GM06990 (cell line): Measurements from ENCODE around the gene SCAMP5.
A peak's percentile ranks its signal among the peaks of the same experiment; 100 is the strongest.

Experiments used
- DNase-seq: peaks from one replicate; pipeline ENCODE4 v3.0.0-alpha.2; 2011; ENCODE audit not compliant: insufficient read length; ENCODE audit errors: extremely low read depth
- H3K27me3 ChIP-seq: replicated peaks from 2 replicates; pipeline ENCODE4 v1.6.0; 2011; ENCODE audit warnings: low read length; ENCODE audit not compliant: control insufficient read depth, insufficient read depth
- H3K36me3 ChIP-seq: 2 replicates; pipeline ENCODE4 v1.5.1; 2011; ENCODE audit warnings: low read length; ENCODE audit not compliant: control insufficient read depth, insufficient read depth
- H3K4me3 ChIP-seq: replicated peaks from 2 replicates; pipeline ENCODE4 v1.5.1; 2011; ENCODE audit warnings: low read depth, mild to moderate bottlenecking, control low read depth, low read length
- TF ChIP-seq, protein P1 (sequence below): IDR thresholded peaks from 2 replicates; pipeline ENCODE4 v1.5.1; 2011; ENCODE audit warnings: low read length, control low read depth, mild to moderate bottlenecking, inconsistent platforms; ENCODE audit not compliant: insufficient read depth, poor library complexity, severe bottlenecking

The SCAMP5 gene

DNA sequence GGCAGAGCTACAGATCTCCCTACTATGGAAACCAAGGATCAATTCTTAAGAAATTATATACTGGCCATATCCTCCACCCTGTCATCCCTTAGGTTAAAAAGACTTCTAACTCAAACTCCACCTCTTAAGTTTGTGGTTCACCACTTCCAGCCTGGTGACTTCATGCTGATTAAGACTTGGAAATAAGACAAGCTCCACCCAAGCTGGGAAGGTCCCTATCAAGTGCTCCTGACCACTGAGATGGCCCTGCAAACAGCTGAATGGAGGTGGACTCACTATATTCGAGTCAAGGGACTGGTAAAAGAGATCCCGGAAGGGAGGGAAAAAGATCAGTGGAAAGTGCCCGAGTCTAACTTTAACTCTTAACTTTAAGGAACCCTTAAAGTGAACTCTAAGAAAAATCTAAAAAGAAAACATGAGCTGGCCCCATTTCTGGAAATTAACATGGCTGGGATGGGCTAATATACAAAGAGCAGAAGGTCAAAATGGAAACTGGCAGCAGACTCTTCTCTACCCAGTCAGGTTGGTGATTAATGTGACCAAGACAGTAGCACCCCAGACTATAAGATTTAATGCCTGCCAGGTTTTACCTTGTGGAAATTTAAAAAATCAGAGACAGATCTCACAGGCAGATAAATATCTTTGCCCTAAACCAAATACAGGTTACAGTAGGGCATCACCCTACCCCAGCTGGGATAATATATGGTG lies 71.9 kb downstream of the SCAMP5 start:
- TF ChIP-seq, protein P1, sequence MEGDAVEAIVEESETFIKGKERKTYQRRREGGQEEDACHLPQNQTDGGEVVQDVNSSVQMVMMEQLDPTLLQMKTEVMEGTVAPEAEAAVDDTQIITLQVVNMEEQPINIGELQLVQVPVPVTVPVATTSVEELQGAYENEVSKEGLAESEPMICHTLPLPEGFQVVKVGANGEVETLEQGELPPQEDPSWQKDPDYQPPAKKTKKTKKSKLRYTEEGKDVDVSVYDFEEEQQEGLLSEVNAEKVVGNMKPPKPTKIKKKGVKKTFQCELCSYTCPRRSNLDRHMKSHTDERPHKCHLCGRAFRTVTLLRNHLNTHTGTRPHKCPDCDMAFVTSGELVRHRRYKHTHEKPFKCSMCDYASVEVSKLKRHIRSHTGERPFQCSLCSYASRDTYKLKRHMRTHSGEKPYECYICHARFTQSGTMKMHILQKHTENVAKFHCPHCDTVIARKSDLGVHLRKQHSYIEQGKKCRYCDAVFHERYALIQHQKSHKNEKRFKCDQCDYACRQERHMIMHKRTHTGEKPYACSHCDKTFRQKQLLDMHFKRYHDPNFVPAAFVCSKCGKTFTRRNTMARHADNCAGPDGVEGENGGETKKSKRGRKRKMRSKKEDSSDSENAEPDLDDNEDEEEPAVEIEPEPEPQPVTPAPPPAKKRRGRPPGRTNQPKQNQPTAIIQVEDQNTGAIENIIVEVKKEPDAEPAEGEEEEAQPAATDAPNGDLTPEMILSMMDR = no peak
- no peaks in the 10 kb centered on the region for H3K27me3 ChIP-seq
- H3K4me3 ChIP-seq = no peak overlapping the region
- no peaks in the 10 kb centered on the region for H3K36me3 ChIP-seq
- no peak for DNase-seq

DNA sequence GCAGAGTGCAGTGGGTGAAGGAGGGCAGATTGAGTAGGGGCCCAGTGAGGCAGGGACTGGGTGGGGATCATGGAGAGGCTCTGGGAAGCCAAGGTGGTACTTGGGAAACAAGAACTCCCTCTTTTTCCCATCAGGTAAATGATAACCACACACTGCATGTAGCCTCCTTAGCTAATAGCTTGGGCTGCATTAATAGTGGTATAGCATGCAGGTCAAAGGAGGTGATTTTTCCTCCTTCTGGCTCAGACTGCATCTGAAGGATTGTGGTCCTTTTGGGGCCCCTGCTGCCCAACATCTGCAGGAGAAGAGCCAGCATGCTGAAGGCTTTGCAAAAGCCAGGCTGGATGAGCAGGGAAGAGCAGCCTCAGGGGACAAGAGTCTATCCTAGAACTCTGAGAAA lies 73.4 kb downstream of the SCAMP5 start:
- no peak for DNase-seq
- Histone ChIP-seq H3K36me3 (no peaks in the 10 kb centered on the region), H3K4me3 (no peak overlapping the region), H3K27me3 (no peaks in the 10 kb centered on the region)
- TF ChIP-seq, protein P1 = no peak

DNA sequence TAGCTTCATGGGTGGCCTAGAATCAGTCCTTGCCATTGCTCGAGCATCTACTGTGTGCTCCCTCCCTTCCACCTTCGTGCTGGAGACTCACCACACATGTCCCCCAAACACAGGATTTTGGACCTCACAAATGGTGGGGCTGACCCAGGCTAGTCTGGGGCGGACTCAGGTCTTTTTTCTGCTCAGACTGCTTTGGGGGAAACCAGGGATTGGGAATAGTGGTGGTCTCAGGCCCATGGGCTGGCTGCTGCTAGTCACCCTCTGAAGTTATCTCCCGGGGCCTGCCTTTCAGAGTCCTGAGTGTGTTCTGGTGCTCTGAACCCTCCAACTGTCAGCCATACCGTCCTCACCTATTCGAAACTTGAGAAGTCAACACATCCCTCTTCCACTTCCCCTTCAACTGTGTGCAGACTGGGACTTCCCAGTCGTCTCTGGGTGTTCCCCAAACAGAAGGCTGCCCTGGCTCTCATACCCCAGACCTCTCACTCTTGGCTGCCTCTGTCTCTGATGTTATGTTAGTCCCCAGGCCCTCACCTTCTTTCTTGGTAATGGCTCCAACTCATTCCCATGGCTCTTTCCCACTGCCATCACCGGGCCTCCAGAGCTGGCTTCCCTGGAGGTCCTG lies 74.0 kb downstream of the SCAMP5 start:
- Histone ChIP-seq H3K27me3 (no peaks in the 10 kb centered on the region), H3K4me3 (no peak overlapping the region), H3K36me3 (no peaks in the 10 kb centered on the region)
- TF ChIP-seq, protein P1 = no peak
- DNase-seq = peak; percentile 67

DNA sequence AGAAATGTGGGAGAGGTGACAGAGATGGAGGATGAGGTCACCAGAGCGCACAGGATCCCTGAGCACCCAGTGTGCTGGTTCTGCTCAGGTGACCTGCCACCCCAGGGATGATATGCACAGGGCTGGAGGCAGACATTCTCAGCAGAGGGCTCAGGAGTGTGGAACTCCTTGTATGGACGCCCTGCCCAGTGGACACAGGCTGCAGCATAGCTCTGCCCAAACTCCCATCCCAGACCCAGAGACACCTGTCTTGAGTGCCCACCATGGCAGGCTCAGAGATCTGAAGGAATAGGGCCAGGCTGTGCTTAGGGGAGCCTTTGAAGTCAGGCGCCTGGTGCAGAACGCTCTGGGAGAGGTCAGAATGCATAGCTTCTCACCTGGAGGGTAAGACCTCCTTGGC lies 75.3 kb downstream of the SCAMP5 start:
- DNase-seq = no peak
- TF ChIP-seq, protein P1 = no peak
- H3K27me3 ChIP-seq = no peaks in the 10 kb centered on the region

More for the DNA sequence above, 75.3 kb downstream of the SCAMP5 start:
- H3K4me3 ChIP-seq = no peak overlapping the region
- H3K36me3 ChIP-seq = no peaks in the 10 kb centered on the region
